Measurements from ENCODE around the gene MTOR.
A peak's percentile ranks its signal among the peaks of the same experiment; 100 is the strongest.
"Not testable (repeated sequence)": the region's sequence is repeated elsewhere in the genome, so short reads cannot be mapped to it uniquely, and the experiment has no call there.

MTOR gene

GRCh38 chr1:11280719-11281376, 18.5 kb upstream of the MTOR start:
- DNase-seq (ENCODE audit: low spot score), result no peak

DNA sequence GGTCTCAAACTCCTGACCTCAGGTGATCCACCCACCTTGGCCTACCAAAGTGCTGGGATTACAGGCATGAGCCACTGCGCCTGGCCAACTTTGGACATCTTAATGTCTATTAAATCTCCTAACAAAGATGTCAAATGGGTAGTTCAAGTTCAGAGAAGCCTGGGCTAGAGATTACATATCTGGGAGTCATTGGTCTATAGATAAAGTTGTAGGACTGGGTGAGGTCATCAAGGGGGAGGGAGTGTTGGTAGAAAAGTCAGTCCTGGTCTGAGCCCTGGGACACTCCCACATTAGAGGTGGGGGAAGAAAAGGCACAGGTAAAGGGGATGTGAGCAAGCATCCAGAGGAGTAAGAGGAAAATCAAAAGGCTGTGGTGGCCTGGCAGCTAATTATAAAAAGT, 17.3 kb upstream of the MTOR start:
- DNase-seq (ENCODE audit: low spot score), result no peak

DNA sequence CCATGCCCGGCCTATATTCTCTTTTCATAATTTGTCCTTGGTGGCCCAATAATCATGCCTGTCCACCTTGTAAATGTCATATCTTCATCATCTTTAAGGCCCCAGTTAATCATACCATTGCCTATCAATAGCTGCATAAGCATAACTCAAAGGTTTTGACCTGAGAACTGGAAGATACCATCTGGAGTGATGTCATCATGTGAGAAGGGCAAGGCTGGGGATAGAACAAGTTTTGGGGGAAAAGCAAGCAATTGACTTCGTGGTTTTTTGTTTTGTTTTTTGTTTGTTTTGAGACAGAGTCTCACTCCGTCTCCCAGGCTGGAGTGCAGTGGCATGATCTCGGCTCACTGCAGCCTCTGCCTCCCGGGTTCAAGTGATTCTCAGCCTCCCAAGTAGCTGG, 16.8 kb upstream of the MTOR start:
- no peak for DNase-seq (ENCODE audit: low spot score)

DNA sequence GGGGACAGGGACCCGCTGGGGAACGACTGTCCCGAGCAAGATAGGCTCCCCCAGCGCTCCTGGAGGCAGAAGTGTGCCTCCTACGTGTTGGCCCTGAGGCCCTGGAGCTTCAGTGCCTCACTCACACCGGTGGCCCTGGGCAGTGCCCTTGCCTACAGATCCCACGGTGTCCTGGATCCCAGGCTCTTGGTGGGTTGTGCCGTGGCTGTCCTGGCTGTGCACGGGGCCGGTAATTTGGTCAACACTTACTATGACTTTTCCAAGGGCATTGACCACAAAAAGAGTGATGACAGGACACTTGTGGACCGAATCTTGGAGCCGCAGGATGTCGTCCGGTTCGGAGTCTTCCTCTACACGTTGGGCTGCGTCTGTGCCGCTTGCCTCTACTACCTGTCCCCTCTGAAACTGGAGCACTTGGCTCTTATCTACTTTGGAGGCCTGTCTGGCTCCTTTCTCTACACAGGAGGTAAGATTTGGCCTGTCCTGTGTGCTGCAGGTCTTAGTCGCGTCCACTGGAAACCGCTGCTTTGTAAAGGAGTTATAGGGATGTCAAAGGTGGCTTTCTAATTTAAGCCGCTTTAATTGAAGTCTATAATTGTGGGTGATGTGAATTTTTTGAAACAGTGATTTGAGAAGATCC, 11.4 kb upstream of the MTOR start:
- peak; percentile 11 for DNase-seq (ENCODE audit: low spot score)

- peak; percentile 72 for DNase-seq (ENCODE audit: low spot score)
Measured at GRCh38 chr1:11272832-11273594, 10.7 kb upstream of the MTOR start, which contains the start of gene UBIAD1. Gene UBIAD1 (plus strand): TSS chr1:11273198. CDS start chr1:11273532, 334 bp downstream.

GRCh38 chr1:11272544-11272831, 10.1 kb upstream of the MTOR start:
- DNase-seq (ENCODE audit: low spot score), result no peak

DNA sequence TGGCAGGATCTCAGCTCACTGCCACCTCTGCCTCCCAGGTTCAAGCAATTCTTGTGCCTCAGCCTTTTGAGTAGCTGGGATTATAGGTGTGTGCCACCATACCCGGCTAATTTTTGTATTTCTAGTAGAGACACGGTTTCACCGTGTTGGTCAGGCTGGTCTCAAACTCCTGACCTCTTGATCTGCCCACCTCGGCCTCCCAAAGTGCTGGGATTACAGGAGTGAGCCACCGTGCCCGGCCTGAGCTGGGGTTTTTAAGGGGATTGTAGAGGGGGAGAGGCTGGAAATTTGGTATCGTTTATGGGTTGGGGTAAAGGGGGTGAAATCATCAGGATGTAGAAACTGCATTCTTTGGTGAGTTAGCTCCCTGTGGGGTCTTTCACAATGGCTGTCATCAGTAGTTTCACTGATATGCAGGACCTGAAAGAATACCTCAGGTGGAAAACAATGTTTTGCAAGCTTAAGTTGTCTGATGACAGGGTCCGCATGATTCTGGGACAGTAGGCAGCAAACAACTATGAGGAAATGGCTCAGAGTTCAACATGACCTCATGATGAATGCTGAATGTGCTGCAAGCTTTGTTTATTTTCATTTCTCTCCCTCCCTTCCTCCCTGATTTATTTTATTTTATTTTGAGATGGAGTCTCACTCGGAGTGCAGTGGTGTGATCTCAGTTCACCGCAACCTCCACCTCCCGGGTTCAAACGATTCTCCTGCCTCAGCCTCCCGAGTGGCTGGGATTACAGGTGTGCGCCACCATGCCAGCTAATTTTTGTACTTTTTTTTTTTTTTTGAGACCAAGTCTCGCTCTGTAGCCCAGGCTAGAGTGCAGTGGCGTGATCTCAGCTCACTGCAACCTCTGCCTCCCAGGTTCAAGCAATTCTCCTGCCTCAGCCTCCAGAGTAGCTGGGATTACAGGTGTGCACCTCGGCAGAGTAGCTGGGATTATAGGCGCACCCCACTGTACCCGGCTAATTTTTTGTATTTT, 5.3 kb upstream of the MTOR start:
- DNase-seq (ENCODE audit: low spot score), result not testable (repeated sequence)

DNA sequence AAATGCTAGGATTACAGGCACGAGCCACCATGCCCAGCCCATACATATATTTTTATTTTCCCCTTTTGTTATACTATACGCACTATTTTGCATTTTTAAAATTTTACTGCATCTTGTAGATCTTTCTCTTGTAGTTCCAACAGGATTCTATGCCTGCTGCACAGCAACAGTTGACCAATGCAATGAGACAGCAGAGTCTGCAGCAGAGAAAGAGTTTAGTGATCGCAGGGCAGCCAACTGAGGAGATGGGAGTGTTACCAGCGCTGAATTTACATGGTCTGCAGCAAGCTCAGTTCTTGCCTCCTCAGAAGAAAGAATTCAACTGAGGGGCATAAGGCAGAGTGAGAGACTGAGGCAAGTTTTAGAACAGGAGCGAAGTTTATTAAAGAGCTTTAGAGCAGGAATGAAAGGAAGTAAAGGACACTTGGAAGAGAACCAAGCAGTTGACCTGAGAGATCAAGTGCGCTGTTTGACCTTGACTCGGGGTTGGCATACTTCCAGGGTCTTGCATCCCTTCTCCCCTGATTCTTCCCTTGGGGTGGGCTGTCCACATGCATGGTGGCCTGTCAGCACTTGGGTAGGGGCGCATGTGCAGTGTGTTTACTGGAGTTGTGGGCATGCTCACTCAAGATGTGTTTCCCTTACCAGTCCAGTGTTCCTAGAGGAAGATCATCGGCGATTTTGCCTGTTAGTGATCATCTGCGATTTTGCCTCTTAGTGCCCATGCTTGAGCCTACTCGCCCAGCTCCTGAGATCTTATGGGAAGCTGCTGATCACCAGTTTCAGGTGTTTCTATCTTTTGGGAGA, 4.1 kb upstream of the MTOR start:
- DNase-seq (ENCODE audit: low spot score), result no peak

- no peak for DNase-seq (ENCODE audit: low spot score)
Measured at GRCh38 chr1:11256299-11256698, 6.1 kb downstream of the MTOR start.

DNA sequence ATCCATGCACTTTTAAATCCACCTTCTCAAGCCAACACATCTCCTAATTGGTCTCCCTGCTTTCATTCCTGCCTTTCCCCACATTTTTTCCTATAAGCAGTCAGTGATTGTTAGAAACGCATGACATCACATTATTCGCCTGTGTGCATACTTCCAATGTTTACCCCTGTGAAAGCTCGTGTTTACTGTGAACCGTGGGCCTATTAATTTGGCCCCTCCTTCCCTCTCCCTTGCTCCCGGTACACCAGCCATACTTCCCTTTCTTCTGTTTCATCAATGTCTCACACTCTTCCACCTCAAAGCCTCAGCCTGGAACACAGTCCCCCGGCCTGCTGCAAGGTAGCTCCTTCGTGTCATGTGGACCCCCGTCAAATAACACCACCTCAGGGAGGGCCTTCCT, 9.1 kb downstream of the MTOR start:
- DNase-seq (ENCODE audit: low spot score), result no peak

DNA sequence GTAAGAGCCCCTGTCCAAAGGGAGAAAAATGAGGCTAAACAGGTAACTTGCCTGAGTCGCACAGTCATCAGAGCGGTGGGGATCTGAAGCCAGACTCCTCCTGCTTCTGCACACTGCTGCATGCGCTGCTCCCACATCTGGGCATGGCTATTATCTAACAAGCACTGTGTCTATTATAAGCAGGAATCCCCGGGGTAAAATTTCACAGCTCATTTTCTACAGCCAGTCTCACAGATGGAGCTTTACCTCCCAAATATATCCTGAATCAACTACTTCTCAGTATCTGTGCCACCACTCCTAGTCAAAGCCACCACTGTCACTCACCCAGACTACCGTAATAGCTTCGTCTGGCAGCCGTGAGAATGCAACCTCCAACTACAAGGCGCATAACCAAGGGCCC, 9.8 kb downstream of the MTOR start:
- no peak for DNase-seq (ENCODE audit: low spot score)

DNA sequence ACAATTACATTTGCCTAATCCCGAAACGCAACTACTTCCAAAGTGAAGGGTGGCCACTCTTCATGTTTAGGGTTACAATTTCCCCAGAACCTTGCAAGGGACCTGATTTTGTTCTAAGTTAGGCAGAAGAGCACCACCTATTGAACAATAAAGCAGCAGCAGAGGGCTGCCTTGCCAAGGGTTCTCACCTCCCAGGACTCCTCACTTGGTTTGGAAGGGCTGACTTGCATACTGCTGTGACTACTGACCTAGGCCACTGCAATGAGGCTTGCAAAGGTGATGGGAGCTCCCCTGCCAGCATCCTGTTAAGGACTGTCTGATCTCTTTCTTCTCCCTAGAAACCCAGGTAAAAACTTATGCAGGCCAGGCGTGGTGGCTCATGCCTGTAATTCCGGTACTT, 14.2 kb downstream of the MTOR start:
- no peak for DNase-seq (ENCODE audit: low spot score)

GRCh38 chr1:11245904-11246719, 16.2 kb downstream of the MTOR start:
- DNase-seq (ENCODE audit: low spot score), result no peak

GRCh38 chr1:11245248-11245647, 17.1 kb downstream of the MTOR start:
- DNase-seq (ENCODE audit: low spot score), result no peak

DNA sequence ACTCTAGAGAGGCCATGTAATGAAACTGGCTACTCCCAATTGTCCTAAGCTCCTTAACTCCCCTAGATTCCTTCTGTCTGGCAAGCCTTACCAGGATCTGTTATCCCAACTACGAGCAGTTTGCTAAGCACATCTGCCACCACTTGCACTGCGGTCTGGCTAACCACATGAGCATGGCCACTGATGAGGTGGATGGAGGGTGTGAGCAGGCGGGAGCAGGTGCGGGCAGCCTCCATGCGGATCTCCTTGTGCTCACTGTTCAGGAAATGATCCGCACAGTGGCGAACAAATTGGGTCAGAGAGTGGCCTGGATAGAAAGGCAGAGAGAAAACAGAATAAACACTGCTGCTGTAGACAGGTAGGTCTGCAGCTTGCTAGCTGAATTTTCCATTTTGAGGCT, 24.0 kb downstream of the MTOR start:
- DNase-seq (ENCODE audit: low spot score), result no peak

- DNase-seq (ENCODE audit: low spot score), result no peak
Measured at GRCh38 chr1:11237356-11237755, 25.0 kb downstream of the MTOR start.

- DNase-seq (ENCODE audit: low spot score), result no peak
Measured at GRCh38 chr1:11233208-11233607, 29.1 kb downstream of the MTOR start.

GRCh38 chr1:11229203-11229602, 33.1 kb downstream of the MTOR start:
- no peak for DNase-seq (ENCODE audit: low spot score)

DNA sequence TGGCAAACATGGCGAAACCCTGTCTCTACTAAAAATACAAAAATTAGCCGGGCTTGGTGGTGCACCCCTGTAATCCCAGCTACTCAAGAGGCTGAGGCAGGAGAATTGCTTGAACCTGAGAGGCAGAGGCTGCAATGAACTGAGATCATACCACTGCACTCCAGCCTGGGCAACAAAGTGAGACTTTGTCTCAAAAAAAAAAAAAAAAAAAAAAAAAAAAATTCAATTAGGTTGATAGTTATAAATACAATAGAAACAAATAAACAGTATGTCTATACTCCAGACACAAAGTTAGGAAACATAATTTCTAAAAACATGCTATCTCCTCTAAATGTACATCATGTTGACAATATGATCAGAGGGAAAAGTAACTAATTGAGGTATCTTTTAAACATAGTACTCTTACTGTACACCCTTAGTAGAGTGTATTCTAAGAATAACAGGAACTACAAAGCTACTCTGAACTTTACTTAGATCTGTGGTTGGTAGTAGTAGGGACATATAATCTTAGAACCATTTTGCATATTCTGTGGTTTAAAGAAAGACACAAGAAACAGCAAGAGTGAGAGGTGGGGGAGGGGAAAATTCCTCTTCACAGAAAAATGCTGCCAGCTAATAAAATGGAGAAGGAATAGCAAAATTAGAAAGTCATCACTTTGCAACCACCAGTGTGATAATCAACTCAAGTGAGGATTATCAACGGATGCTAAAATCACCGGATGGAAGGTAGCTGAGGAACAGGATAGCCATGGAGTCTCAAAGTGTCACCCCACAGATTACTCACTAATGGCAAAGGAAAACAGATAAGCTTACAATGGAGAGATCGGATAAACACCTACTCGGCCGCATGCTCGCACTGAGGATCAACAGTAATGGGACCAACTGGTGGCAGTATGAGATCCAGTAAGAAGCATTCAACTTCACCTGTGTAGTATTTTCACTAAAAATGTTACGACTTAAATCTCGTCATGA, 35.0 kb downstream of the MTOR start:
- no peak for DNase-seq (ENCODE audit: low spot score)

Data from SK-N-DZ (cell line).